GM12878 (cell line): ENCODE data around the gene THAP4. TPM values are rescaled to one million over a fixed set of nuclear protein-coding genes. Genes with fewer than 3 reads are reported as not detected.

Source experiments
- ATAC-seq: fragments of 200-7000 bp; cut with Tn5 transposase; 3 replicates; pipeline ENCODE4 v1.9.1; 2020; ENCODE audit warnings: mild to moderate bottlenecking, moderate library complexity
- BruUV-seq: library from RNA; stranded (reverse); fragments of 400-500 nt; replicated peaks from 2 replicates; lab custom pipeline; 2021; lab: Mats Ljungman, UMichigan
- CTCF ChIA-PET: fragments of 300-600 bp; sonication (Branson Sonifier 250); formaldehyde crosslinking; extraction: SDS; loops from one replicate; lab custom pipeline; 2021; ENCODE audit warnings: inconsistent platforms; lab: Yijun Ruan, JAX
- POLR2A ChIA-PET: fragments of 350-600 bp; formaldehyde crosslinking; extraction: SDS; loops from one replicate; lab custom pipeline; 2021; ENCODE audit warnings: inconsistent platforms; lab: Charles Lee
- RAD21 ChIA-PET: fragments of 300-600 bp; sonication (Branson Sonifier 250); formaldehyde crosslinking; loops from one replicate; lab custom pipeline; 2023; ENCODE audit warnings: antibody characterized with exemption; ENCODE audit not compliant: unreplicated experiment; lab: Charles Lee
- SMC1A ChIA-PET: fragments of 300-600 bp; sonication (Branson Sonifier 250); formaldehyde crosslinking; loops from one replicate; lab custom pipeline; 2023; ENCODE audit not compliant: unreplicated experiment, uncharacterized antibody; lab: Charles Lee
- DNase-seq: peaks from one replicate; pipeline ENCODE4 v3.0.0-alpha.2; 2011; ENCODE audit warnings: low read depth, low spot score
- FAIRE-seq: peaks from 3 replicates; lab custom pipeline; 2011; peaks lifted over from hg19 to GRCh38; lab: Jason Lieb, UNC
- H2AFZ ChIP-seq: 2 replicates; pipeline ENCODE4 v1.6.0; 2011; ENCODE audit warnings: low read depth, low read length, control low read depth; ENCODE audit not compliant: control insufficient read depth
- H3K27ac ChIP-seq: 2 replicates; pipeline ENCODE4 v1.5.1; 2011; ENCODE audit warnings: control low read depth; ENCODE audit not compliant: control insufficient read depth, insufficient read depth
- H3K27me3 ChIP-seq, 2 experiments: replicated peaks in 1 of 2; 2 replicates each; pipeline versions ENCODE4 v1.6.0 to v1.6.1; 2011; ENCODE audit warnings: low read length in 1 of 2; ENCODE audit not compliant: control insufficient read depth in 2 of 2, insufficient read depth in 2 of 2
- H3K36me3 ChIP-seq, 2 experiments: 2 replicates each; pipeline ENCODE4 v1.5.1; 2011; ENCODE audit warnings: low read length in 1 of 2; ENCODE audit not compliant: control insufficient read depth in 2 of 2, insufficient read depth in 2 of 2
- H3K4me1 ChIP-seq: 2 replicates; pipeline ENCODE4 v1.6.1; 2011; ENCODE audit warnings: mild to moderate bottlenecking, low read length, moderate library complexity, mixed read lengths; ENCODE audit not compliant: control insufficient read depth, insufficient read depth
- H3K4me2 ChIP-seq: 2 replicates; pipeline ENCODE4 v1.6.0; 2011; ENCODE audit warnings: control low read depth; ENCODE audit not compliant: control insufficient read depth, insufficient read depth
- H3K4me3 ChIP-seq: fragments of 200-600 bp; sonication (generic); 2 replicates; pipeline ENCODE4 v1.5.1; 2016
- H3K79me2 ChIP-seq: 2 replicates; pipeline ENCODE4 v1.6.0; 2011; ENCODE audit warnings: low read length; ENCODE audit not compliant: control insufficient read depth, insufficient read depth
- H3K9ac ChIP-seq: 2 replicates; pipeline ENCODE4 v1.8.0; 2011; ENCODE audit warnings: low read length, control low read depth, mixed read lengths; ENCODE audit not compliant: control insufficient read depth, insufficient read depth
- H3K9me3 ChIP-seq: replicated peaks from 3 replicates; pipeline ENCODE4 v1.5.1; 2011; ENCODE audit warnings: mild to moderate bottlenecking, low read length; ENCODE audit not compliant: control insufficient read depth, insufficient read depth
- H4K20me1 ChIP-seq: 2 replicates; pipeline ENCODE4 v1.6.0; 2011; ENCODE audit not compliant: control insufficient read depth, insufficient read depth
- ASH2L ChIP-seq: fragments of 300-600, 200-600 bp; sonication (generic); IDR thresholded peaks from 2 replicates; pipeline ENCODE4 v1.6.1; 2017; ENCODE audit warnings: low read depth, mild to moderate bottlenecking, borderline replicate concordance
- ATF7 ChIP-seq: fragments of 450-650 bp; IDR thresholded peaks from 2 replicates; pipeline ENCODE4 v1.6.1; 2016; ENCODE audit warnings: low read depth, mild to moderate bottlenecking
- CHD1 ChIP-seq: IDR thresholded peaks from 2 replicates; pipeline ENCODE4 v1.6.1; 2012; ENCODE audit warnings: low read depth, low read length, improper control_type of control experiment
- EZH2 ChIP-seq: IDR thresholded peaks from 2 replicates; pipeline ENCODE4 v1.6.1; 2012; ENCODE audit warnings: low read depth, mild to moderate bottlenecking, control low read depth, inconsistent platforms, low read length, borderline replicate concordance; ENCODE audit not compliant: control insufficient read depth
- HCFC1 ChIP-seq: fragments of 150-350 bp; IDR thresholded peaks from 2 replicates; pipeline ENCODE4 v1.6.1; 2014; ENCODE audit warnings: low read length
- MTA2 ChIP-seq: fragments of 450-650 bp; IDR thresholded peaks from 2 replicates; pipeline ENCODE4 v1.6.1; 2016; ENCODE audit warnings: low read depth, mild to moderate bottlenecking, moderate library complexity
- NRF1 ChIP-seq: conservative IDR thresholded peaks from 2 replicates; pipeline ENCODE4 v1.6.1; 2011; ENCODE audit warnings: mild to moderate bottlenecking, low read depth, low read length, improper control_type of control experiment
- POLR2AphosphoS2 ChIP-seq: IDR thresholded peaks from 2 replicates; pipeline ENCODE4 v1.6.1; 2011; ENCODE audit warnings: low read depth, mild to moderate bottlenecking, low read length, improper control_type of control experiment, moderate library complexity
- RAD21 ChIP-seq: IDR thresholded peaks from 2 replicates; pipeline ENCODE4 v1.6.1; 2011; ENCODE audit warnings: mild to moderate bottlenecking, low read depth, low read length, moderate library complexity; ENCODE audit not compliant: insufficient read depth
- SMAD1 ChIP-seq: fragments of 450-650 bp; IDR thresholded peaks from 2 replicates; pipeline ENCODE4 v1.6.1; 2018; ENCODE audit warnings: mild to moderate bottlenecking, low read depth; ENCODE audit not compliant: partially characterized antibody
- SMARCA5 ChIP-seq: fragments of 450-650 bp; IDR thresholded peaks from 2 replicates; pipeline ENCODE4 v1.6.1; 2017; ENCODE audit warnings: mild to moderate bottlenecking
- TBL1XR1 ChIP-seq: IDR thresholded peaks from 2 replicates; pipeline ENCODE4 v1.6.1; 2012; ENCODE audit warnings: low read depth, low read length, improper control_type of control experiment
- YBX1 ChIP-seq: fragments of 450-650 bp; IDR thresholded peaks from 2 replicates; pipeline ENCODE4 v1.6.1; 2016; ENCODE audit warnings: antibody characterized with exemption
- YY1 ChIP-seq: IDR thresholded peaks from 2 replicates; pipeline ENCODE4 v1.6.1; 2011; ENCODE audit warnings: low read depth, mild to moderate bottlenecking, low read length
- whole genome bisulfite sequencing: methylation state at CpG from one replicate; pipeline ENCODE4 v1.1.6; 2016; ENCODE audit warnings: low lambda C conversion rate; ENCODE audit not compliant: insufficient replicate concordance, insufficient coverage; ENCODE audit errors: missing lambda C conversion rate; 5-methylcytosine and 5-hydroxymethylcytosine counted together
- in situ Hi-C: fragments of 300-500 bp; cut with MboI; formaldehyde crosslinking; loops from 9 replicates; pipeline ENCODE4 v1.14.3; 2018; ENCODE audit warnings: mixed read lengths
- intact Hi-C: fragments of 100-400 bp; cut with micrococcal nuclease; formaldehyde crosslinking; loops from one replicate; pipeline ENCODE4 v1.14.2; 2022; ENCODE audit not compliant: unreplicated experiment
- polyA plus RNA-seq, 11 experiments: library from polyadenylated mRNA; depleted of rRNA in 4 of 11; unstranded in 6 of 11; stranded (reverse) in 5 of 11; fragments of >200 nt; fragmentation: Nextera tagmentation in 4 of 11; fragmentation: Illumina TruSeq in 1 of 11; extraction: Ambion mirVana in 4 of 11; extraction: Trizol in 1 of 11; gene quantifications; 1 replicate in 1 of 11; 2 replicates in 10 of 11; pipeline versions ENCODE4 v1.2.1 to v1.2.3, GENCODE V29; 2011 to 2016; ENCODE audit warnings: inconsistent platforms in 2 of 11, missing spikeins in 2 of 11, low read depth in 1 of 11
- total RNA-seq, 4 experiments: library from RNA; depleted of rRNA in 3 of 4; stranded (reverse); fragments of >200 nt in 3 of 4; fragmentation: Illumina TruSeq in 1 of 4; extraction: Trizol in 1 of 4; gene quantifications; 2 replicates each; pipeline versions ENCODE4 v1.2.1 to v1.2.3, GENCODE V29; 2013 to 2021
- TF ChIP-seq, protein P1 (sequence below): fragments of 450-650 bp; formaldehyde crosslinking; IDR thresholded peaks from 2 replicates; pipeline ENCODE4 v1.4.0; 2022; ENCODE audit warnings: mild to moderate bottlenecking, moderate library complexity

The THAP4 gene
- total and polyA plus RNA-seq, 10 of the 15 experiments (the other 5 are each of a cell fraction or from before 2014, with no cell fraction given), result 12.9 to 67.7 (median 44.5) TPM

DNA sequence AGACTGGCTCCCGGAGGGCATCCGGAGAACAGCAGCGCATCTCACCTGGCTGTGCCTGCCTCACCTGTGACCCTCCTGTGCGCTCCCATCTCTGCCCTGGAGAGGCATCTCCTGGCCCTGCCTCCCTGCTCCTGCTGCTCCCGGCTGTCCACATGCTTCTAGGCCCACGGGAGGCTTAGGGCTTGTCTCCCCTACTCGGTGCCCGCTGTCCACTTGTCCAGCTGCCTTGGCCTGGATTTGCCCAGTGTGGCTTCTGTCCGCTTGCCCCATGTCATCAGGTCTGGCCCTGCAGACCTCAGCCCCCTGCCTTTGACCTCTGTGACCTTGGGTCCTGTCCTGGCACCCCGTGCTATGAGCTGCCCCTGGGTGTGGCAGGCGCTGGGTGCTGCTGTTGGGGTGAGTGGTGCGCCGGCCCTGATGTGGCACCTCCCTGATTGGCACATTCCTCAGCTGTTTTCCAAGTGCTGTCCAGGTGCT, 73.9 kb downstream of the THAP4 start:
- TF ChIP-seq YY1 (no peak), MTA2 (no peak), HCFC1 (no peak), CHD1 (no peak), SMAD1 (no peak), TBL1XR1 (no peak)
- TF ChIP-seq, all 136 proteins: peak for 0
- CTCF ChIA-PET, result no interaction called here
- Histone ChIP-seq H4K20me1 (no peaks in the 10 kb centered on the region), H3K27ac (no peak overlapping the region), H3K27me3 (no peaks in the 10 kb centered on the region; a peak in 1 of 4 replicates), H3K4me1 (no peaks in the 10 kb centered on the region), H3K9ac (no peak overlapping the region), H3K4me3 (no peak overlapping the region), H3K36me3 (no peaks in the 10 kb centered on the region), H3K79me2 (no peaks in the 10 kb centered on the region), H3K4me2 (no peak overlapping the region), H2AFZ (no peak overlapping the region), H3K9me3 (no peaks in the 10 kb centered on the region)
- RAD21 ChIA-PET, result no interaction called here
- WGBS, result 69% methylated on average over 13 of the region's 13 CpGs
- BruUV-seq, result no TSS peak
- in situ Hi-C loops, result no loop called here
- POLR2A ChIA-PET, result no interaction called here
- no peak for DNase-seq
- intact Hi-C loops, result no loop called here
- no peak for FAIRE-seq
- ATAC-seq, result no peak
- SMC1A ChIA-PET, result no interaction called here

DNA sequence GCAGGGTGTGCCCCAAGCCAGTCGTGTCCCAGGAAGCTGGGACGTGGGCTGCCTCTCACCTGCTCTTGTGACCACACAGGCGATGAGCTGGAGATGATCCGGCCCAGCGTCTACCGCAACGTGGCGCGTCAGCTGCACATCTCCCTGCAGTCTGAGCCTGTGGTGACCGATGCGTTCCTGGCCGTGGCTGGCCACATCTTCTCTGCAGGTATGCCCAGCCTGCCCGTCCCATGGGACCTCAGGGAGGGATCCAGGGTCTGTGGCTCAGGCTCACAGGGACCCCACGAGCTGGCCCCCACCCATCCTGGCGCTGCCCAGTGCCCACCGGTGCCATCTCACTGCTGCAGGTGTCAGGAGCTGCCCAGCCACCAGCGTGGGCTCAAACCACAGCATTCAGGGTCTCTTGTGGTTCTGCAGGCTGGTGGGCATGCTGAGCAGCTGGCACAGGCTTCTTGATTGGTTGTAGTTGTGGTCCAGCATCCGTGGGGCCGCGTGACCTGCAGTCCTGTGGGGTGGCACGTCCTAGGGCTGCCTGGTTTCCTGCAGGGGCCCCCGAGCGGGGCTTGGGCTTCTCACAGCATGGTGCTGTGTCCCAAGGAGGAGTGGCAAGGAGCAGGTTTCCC, 74.6 kb downstream of the THAP4 start:
- POLR2A ChIA-PET, result no interaction called here
- RAD21 ChIA-PET, result no interaction called here
- ATAC-seq, result no peak
- TF ChIP-seq ATF7, result no peak
- no peak for TF ChIP-seq RAD21
- TF ChIP-seq, protein P1, sequence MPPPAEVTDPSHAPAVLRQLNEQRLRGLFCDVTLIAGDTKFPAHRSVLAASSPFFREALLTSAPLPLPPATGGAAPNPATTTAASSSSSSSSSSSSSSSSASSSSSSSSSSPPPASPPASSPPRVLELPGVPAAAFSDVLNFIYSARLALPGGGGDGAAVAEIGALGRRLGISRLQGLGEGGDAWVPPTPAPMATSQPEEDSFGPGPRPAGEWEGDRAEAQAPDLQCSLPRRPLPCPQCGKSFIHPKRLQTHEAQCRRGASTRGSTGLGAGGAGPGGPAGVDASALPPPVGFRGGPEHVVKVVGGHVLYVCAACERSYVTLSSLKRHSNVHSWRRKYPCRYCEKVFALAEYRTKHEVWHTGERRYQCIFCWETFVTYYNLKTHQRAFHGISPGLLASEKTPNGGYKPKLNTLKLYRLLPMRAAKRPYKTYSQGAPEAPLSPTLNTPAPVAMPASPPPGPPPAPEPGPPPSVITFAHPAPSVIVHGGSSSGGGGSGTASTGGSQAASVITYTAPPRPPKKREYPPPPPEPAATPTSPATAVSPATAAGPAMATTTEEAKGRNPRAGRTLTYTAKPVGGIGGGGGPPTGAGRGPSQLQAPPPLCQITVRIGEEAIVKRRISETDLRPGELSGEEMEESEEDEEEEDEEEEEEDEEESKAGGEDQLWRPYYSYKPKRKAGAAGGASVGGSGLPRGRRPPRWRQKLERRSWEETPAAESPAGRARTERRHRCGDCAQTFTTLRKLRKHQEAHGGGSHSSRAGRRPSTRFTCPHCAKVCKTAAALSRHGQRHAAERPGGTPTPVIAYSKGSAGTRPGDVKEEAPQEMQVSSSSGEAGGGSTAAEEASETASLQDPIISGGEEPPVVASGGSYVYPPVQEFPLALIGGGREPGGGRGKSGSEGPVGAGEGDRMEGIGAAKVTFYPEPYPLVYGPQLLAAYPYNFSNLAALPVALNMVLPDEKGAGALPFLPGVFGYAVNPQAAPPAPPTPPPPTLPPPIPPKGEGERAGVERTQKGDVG (CRISPR knock-in tag), result no peak
- TF ChIP-seq SMARCA5, result no peak
- TF ChIP-seq POLR2AphosphoS2, result no peak
- TF ChIP-seq ASH2L, result no peak
- no peak for TF ChIP-seq TBL1XR1
- TF ChIP-seq EZH2, result no peak
- TF ChIP-seq NRF1, result no peak
- TF ChIP-seq YBX1, result no peak

More for the DNA sequence above, 74.6 kb downstream of the THAP4 start:
- Histone ChIP-seq H3K9ac (no peak overlapping the region), H3K9me3 (no peaks in the 10 kb centered on the region), H3K36me3 (no peaks in the 10 kb centered on the region), H3K4me1 (no peaks in the 10 kb centered on the region), H3K79me2 (no peaks in the 10 kb centered on the region), H3K27me3 (no peaks in the 10 kb centered on the region; a peak in 1 of 4 replicates), H3K4me2 (no peak overlapping the region), H3K27ac (no peak overlapping the region), H2AFZ (no peak overlapping the region), H3K4me3 (no peak overlapping the region), H4K20me1 (no peaks in the 10 kb centered on the region)
- intact Hi-C loops, result no loop called here
- no TSS peak for BruUV-seq
- in situ Hi-C loops, result no loop called here
- 37% methylated on average over 23 of the region's 23 CpGs for WGBS
- DNase-seq (no peak), FAIRE-seq (no peak)
- ChIA-PET SMC1A (no interaction called here), CTCF (no interaction called here)
